ENCODE measurements around the gene PTPRD. TPM values are rescaled to one million over a fixed set of nuclear protein-coding genes. Genes with fewer than 3 reads are reported as not detected.

The PTPRD gene
- total and polyA plus RNA-seq, 9 of the 15 experiments (the other 6 are each of a cell fraction or from before 2014, with no cell fraction given), result 0.11 TPM; not detected in 8

DNA sequence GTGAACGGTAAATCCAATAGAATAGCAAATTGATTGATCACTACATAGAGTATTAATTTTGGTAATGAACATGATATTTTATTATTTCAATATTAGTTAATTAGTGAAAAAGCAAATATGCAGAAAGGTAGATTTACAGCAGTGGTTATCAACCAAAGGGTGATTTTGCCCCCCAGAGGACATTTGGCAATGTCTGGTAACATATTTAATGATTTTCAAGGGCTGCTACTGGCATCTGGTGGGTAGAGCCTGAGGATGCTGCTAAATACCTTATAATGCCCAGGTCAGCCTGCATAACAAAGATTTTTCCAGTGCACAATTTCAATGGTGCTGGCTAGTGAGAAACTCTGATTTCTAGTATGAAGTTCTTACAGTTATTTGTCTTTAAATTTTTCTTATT, 1313.7 kb downstream of the PTPRD start (continued):
- TF ChIP-seq SPI1 (IDR thresholded peaks at IDR 0.05; ENCODE audit: borderline replicate concordance, low read depth, low read length), result no peak
- no peak for TF ChIP-seq TAL1 (IDR thresholded peaks at IDR 0.05)
- no peak for TF ChIP-seq HEY1 (CRISPR knock-in tag; IDR thresholded peaks at IDR 0.05; ENCODE audit: borderline replicate concordance)
- TF ChIP-seq PURB (CRISPR knock-in tag; IDR thresholded peaks at IDR 0.05; ENCODE audit: low read depth), result no peak
- no peak for TF ChIP-seq CBFA2T3 (IDR thresholded peaks at IDR 0.05)
- TF ChIP-seq NFRKB (IDR thresholded peaks at IDR 0.05; ENCODE audit: low read depth), result no peak
- TF ChIP-seq, protein P1, sequence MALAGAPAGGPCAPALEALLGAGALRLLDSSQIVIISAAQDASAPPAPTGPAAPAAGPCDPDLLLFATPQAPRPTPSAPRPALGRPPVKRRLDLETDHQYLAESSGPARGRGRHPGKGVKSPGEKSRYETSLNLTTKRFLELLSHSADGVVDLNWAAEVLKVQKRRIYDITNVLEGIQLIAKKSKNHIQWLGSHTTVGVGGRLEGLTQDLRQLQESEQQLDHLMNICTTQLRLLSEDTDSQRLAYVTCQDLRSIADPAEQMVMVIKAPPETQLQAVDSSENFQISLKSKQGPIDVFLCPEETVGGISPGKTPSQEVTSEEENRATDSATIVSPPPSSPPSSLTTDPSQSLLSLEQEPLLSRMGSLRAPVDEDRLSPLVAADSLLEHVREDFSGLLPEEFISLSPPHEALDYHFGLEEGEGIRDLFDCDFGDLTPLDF (CRISPR knock-in tag; IDR thresholded peaks at IDR 0.05), result no peak

DNA sequence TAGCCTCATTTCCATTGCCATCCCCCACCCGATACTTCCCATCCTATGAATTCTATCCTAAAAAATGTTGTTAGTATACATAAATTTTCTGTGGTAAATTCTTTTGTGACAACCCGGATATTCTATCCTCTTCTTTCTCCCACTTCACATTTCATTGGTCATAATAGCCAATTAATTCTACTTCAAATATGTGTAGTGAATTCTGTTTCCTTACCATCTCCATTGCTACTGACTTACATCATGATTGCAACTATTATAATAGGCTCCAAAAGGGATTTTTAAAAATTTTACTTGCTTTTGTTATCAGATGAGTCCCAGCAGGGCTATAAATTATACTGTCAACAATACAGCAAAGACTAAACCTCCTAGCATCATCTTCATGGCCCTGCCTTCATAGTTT, 1326.8 kb downstream of the PTPRD start:
- Histone ChIP-seq H3K36me3 (ENCODE audit: control insufficient read depth, insufficient read depth, low read length) (no peaks in the 10 kb centered on the region), H3K9me1 (ENCODE audit: control insufficient read depth, insufficient read depth, low read length) (no peaks in the 10 kb centered on the region), H3K9me3 (replicated peaks; ENCODE audit: control insufficient read depth, insufficient read depth, low read depth, low read length) (no peaks in the 10 kb centered on the region), H2AFZ (ENCODE audit: low read depth, low read length) (no peak overlapping the region), H3K4me3 (no peak overlapping the region), H3K79me2 (ENCODE audit: control insufficient read depth, insufficient read depth, low read length) (no peaks in the 10 kb centered on the region), H3K9ac (ENCODE audit: insufficient read depth in 1 of 2, low read depth in 2 of 2, low read length in 2 of 2) (no peak overlapping the region), H3K27me3 (ENCODE audit: control insufficient read depth in 2 of 2, insufficient read depth in 2 of 2, low read length in 2 of 2) (no peaks in the 10 kb centered on the region), H4K20me1 (replicated peaks; ENCODE audit: control insufficient read depth, insufficient read depth, low read length) (no peaks in the 10 kb centered on the region), H3K4me1 (replicated peaks in 1 of 2; ENCODE audit: control insufficient read depth in 2 of 2, insufficient read depth in 2 of 2, low read length in 2 of 2) (no peaks in the 10 kb centered on the region), H3K27ac (ENCODE audit: extremely low read depth, low read depth, low read length) (no peak overlapping the region), H3K4me2 (ENCODE audit: insufficient read depth, low read length) (no peak overlapping the region)
- intact Hi-C loops (cut with micrococcal nuclease) (no loop called here), in situ Hi-C loops (cut with MboI) (no loop called here)
- 0% methylated on average over 2 of the region's 2 CpGs for WGBS (ENCODE audit: insufficient coverage, low coverage, missing lambda C conversion rate)
- POLR2A ChIA-PET, result no interaction called here
- no peak for FAIRE-seq
- BruUV-seq (replicated peaks), result no TSS peak
- DNase-seq (ENCODE audit: extremely low read depth in 1 of 4, low spot score in 3 of 4), result no peak
- TF ChIP-seq, protein P2, sequence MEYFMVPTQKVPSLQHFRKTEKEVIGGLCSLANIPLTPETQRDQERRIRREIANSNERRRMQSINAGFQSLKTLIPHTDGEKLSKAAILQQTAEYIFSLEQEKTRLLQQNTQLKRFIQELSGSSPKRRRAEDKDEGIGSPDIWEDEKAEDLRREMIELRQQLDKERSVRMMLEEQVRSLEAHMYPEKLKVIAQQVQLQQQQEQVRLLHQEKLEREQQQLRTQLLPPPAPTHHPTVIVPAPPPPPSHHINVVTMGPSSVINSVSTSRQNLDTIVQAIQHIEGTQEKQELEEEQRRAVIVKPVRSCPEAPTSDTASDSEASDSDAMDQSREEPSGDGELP (CRISPR knock-in tag; IDR thresholded peaks at IDR 0.05; ENCODE audit: borderline replicate concordance), result no peak
- TF ChIP-seq ZNF232 (CRISPR knock-in tag; IDR thresholded peaks at IDR 0.05), result no peak
- TF ChIP-seq, protein P3, sequence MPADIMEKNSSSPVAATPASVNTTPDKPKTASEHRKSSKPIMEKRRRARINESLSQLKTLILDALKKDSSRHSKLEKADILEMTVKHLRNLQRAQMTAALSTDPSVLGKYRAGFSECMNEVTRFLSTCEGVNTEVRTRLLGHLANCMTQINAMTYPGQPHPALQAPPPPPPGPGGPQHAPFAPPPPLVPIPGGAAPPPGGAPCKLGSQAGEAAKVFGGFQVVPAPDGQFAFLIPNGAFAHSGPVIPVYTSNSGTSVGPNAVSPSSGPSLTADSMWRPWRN (IDR thresholded peaks at IDR 0.05; ENCODE audit: low read depth), result no peak
- no peak for TF ChIP-seq TAF15 (IDR thresholded peaks at IDR 0.05; ENCODE audit: low read depth, low read length)
- TF ChIP-seq RBBP5 (IDR thresholded peaks at IDR 0.05; ENCODE audit: borderline replicate concordance, insufficient read depth, low read length, poor library complexity, severe bottlenecking), result no peak
- no peak for TF ChIP-seq RCOR1 (IDR thresholded peaks at IDR 0.05; ENCODE audit: borderline replicate concordance in 1 of 2, low read depth in 2 of 2, low read length in 2 of 2)
- TF ChIP-seq GABPB2 (CRISPR knock-in tag; conservative IDR thresholded peaks at IDR 0.05), result no peak
- no peak for TF ChIP-seq SRSF7 (optimal IDR thresholded peaks at IDR 0.05; ENCODE audit: low read depth, low read length)
- no peak for TF ChIP-seq ZKSCAN3 (CRISPR knock-in tag; IDR thresholded peaks at IDR 0.05)
- no peak for TF ChIP-seq ZFP30 (CRISPR knock-in tag; IDR thresholded peaks at IDR 0.05; ENCODE audit: borderline replicate concordance)
- CTCF ChIA-PET (ENCODE audit: low intra/inter-chr PET ratio), result no interaction called here
- no peak for ATAC-seq
